WTC11 (cell line): ENCODE data around the gene AGBL4. TPM values are rescaled to one million over a fixed set of nuclear protein-coding genes. Genes with fewer than 3 reads are reported as not detected.

Source experiments
- ATAC-seq: fragments of 200-7000 bp; cut with Tn5 transposase; 2 replicates; pipeline ENCODE4 v1.10.0; 2021; ENCODE audit warnings: mild to moderate bottlenecking, moderate library complexity
- CTCF ChIA-PET: fragments of 300-600 bp; sonication (Branson Sonifier 250); formaldehyde crosslinking; loops from one replicate; lab custom pipeline; 2021; ENCODE audit warnings: antibody characterized with exemption; lab: Charles Lee
- POLR2A ChIA-PET: fragments of 350-600 bp; sonication (Branson Sonifier 250); formaldehyde crosslinking; loops from one replicate; lab custom pipeline; 2021; ENCODE audit warnings: antibody characterized with exemption; lab: Charles Lee
- DNase-seq: peaks from one replicate; pipeline ENCODE4 v3.0.0; 2021; ENCODE audit warnings: low spot score
- H3K27ac Mint-ChIP-seq: 2 replicates; pipeline ENCODE4 v1.8.0; 2021; ENCODE audit warnings: mixed read lengths
- H3K27me3 Mint-ChIP-seq: 2 replicates; pipeline ENCODE4 v1.8.0; 2021; ENCODE audit warnings: low read depth, mild to moderate bottlenecking, moderate library complexity, mixed read lengths
- H3K36me3 Mint-ChIP-seq: 2 replicates; pipeline ENCODE4 v1.8.0; 2021; ENCODE audit warnings: mixed read lengths
- H3K4me1 Mint-ChIP-seq: 2 replicates; pipeline ENCODE4 v1.8.0; 2022; ENCODE audit warnings: mixed read lengths
- H3K4me3 Mint-ChIP-seq: 2 replicates; pipeline ENCODE4 v1.8.0; 2021; ENCODE audit warnings: mild to moderate bottlenecking, moderate library complexity, mixed read lengths
- H3K9me3 Mint-ChIP-seq: 2 replicates; pipeline ENCODE4 v1.8.0; 2021; ENCODE audit warnings: mixed read lengths
- ARID4B ChIP-seq: sonication (generic); formaldehyde crosslinking; IDR thresholded peaks from 2 replicates; pipeline ENCODE4 v1.8.0; 2023; ENCODE audit warnings: missing genetic modification reagents, mild to moderate bottlenecking, borderline replicate concordance
- E2F1 ChIP-seq: sonication (generic); formaldehyde crosslinking; IDR thresholded peaks from 2 replicates; pipeline ENCODE4 v1.8.0; 2022; ENCODE audit warnings: mild to moderate bottlenecking, missing genetic modification reagents
- ELF4 ChIP-seq: sonication (generic); formaldehyde crosslinking; IDR thresholded peaks from 2 replicates; pipeline ENCODE4 v1.8.1; 2022; ENCODE audit warnings: low read depth, mild to moderate bottlenecking, moderate library complexity, missing genetic modification reagents
- GABPB1 ChIP-seq: sonication (generic); formaldehyde crosslinking; IDR thresholded peaks from 2 replicates; pipeline ENCODE4 v1.8.1; 2023; ENCODE audit warnings: mild to moderate bottlenecking, missing genetic modification reagents
- GRHL2 ChIP-seq: fragments of 250-450 bp; sonication (Bioruptor Pico); IDR thresholded peaks from 2 replicates; pipeline ENCODE4 v1.8.0; 2022; ENCODE audit warnings: mild to moderate bottlenecking, moderate library complexity; ENCODE audit not compliant: insufficient replicate concordance, severe bottlenecking
- HMGA2 ChIP-seq: fragments of 250-450 bp; sonication (Bioruptor Pico); IDR thresholded peaks from 2 replicates; pipeline ENCODE4 v1.4.0; 2021; ENCODE audit warnings: mild to moderate bottlenecking, moderate library complexity
- HMGXB4 ChIP-seq: sonication (generic); formaldehyde crosslinking; IDR thresholded peaks from 2 replicates; pipeline ENCODE4 v1.8.1; 2023; ENCODE audit warnings: mild to moderate bottlenecking, moderate library complexity, missing genetic modification reagents
- JAZF1 ChIP-seq: fragments of 250-450 bp; sonication (Bioruptor Pico); IDR thresholded peaks from 2 replicates; pipeline ENCODE4 v1.9.0; 2021; ENCODE audit warnings: moderate library complexity, mild to moderate bottlenecking, inconsistent platforms
- MXD4 ChIP-seq: fragments of 250-450 bp; sonication (Bioruptor Pico); IDR thresholded peaks from 2 replicates; pipeline ENCODE4 v1.8.0; 2021; ENCODE audit warnings: mild to moderate bottlenecking, moderate library complexity, borderline replicate concordance
- NR2C2 ChIP-seq: sonication (generic); formaldehyde crosslinking; IDR thresholded peaks from 2 replicates; pipeline ENCODE4 v1.8.0; 2022; ENCODE audit warnings: mild to moderate bottlenecking, missing genetic modification reagents
- PRRX2 ChIP-seq: fragments of 250-450 bp; sonication (Bioruptor Pico); IDR thresholded peaks from 2 replicates; pipeline ENCODE4 v1.8.0; 2021; ENCODE audit warnings: mild to moderate bottlenecking
- RELA ChIP-seq: sonication (generic); formaldehyde crosslinking; IDR thresholded peaks from 2 replicates; pipeline ENCODE4 v1.8.1; 2022; ENCODE audit warnings: missing genetic modification reagents, mild to moderate bottlenecking, borderline replicate concordance
- RORB ChIP-seq: fragments of 250-450 bp; sonication (Bioruptor Pico); IDR thresholded peaks from 2 replicates; pipeline ENCODE4 v1.9.0; 2021; ENCODE audit warnings: mild to moderate bottlenecking
- SMAD4 ChIP-seq: sonication (generic); formaldehyde crosslinking; IDR thresholded peaks from 2 replicates; pipeline ENCODE4 v1.8.0; 2022; ENCODE audit warnings: mild to moderate bottlenecking, missing genetic modification reagents
- STAT6 ChIP-seq: sonication (generic); formaldehyde crosslinking; conservative IDR thresholded peaks from 2 replicates; pipeline ENCODE4 v1.8.1; 2023; ENCODE audit warnings: mild to moderate bottlenecking, low read depth, missing genetic modification reagents, moderate library complexity
- TCF7 ChIP-seq: sonication (generic); formaldehyde crosslinking; IDR thresholded peaks from 2 replicates; pipeline ENCODE4 v1.8.0; 2022; ENCODE audit warnings: mild to moderate bottlenecking, low read depth, missing genetic modification reagents, moderate library complexity
- ZNF396 ChIP-seq: fragments of 250-450 bp; sonication (Bioruptor Pico); IDR thresholded peaks from 2 replicates; pipeline ENCODE4 v1.8.0; 2021; ENCODE audit warnings: mild to moderate bottlenecking, moderate library complexity, borderline replicate concordance
- ZNF425 ChIP-seq: fragments of 250-450 bp; sonication (Bioruptor Pico); conservative IDR thresholded peaks from 2 replicates; pipeline ENCODE4 v1.9.0; 2021; ENCODE audit warnings: mild to moderate bottlenecking
- total RNA-seq: library from RNA; stranded (reverse); gene quantifications from 3 replicates; pipeline ENCODE4 v1.2.3, GENCODE V29; 2021

Gene AGBL4
- total RNA-seq, 1 experiment from 2014 or later: 0.87 TPM

GRCh38 chr1:49163031-49163430 is 860.7 kb downstream of the AGBL4 start:
- DNase-seq (no peak), ATAC-seq (no peak)
- ChIA-PET CTCF (no interaction called here), POLR2A (no interaction called here)
- Mint-ChIP-seq H3K4me1 (peaks cover 9% of the 10 kb centered on the region), H3K9me3 (peaks cover 14% of the 10 kb centered on the region), H3K27ac (no peak overlapping the region), H3K36me3 (no peaks in the 10 kb centered on the region), H3K27me3 (no peaks in the 10 kb centered on the region; the same call in 1 of the 2 replicates), H3K4me3 (no peak overlapping the region)
- TF ChIP-seq JAZF1 (CRISPR knock-in tag) (no peak), NR2C2 (no peak), MXD4 (no peak), ELF4 (CRISPR knock-in tag) (no peak), HMGA2 (no peak), ZNF396 (CRISPR knock-in tag) (no peak), GABPB1 (CRISPR knock-in tag) (no peak), STAT6 (CRISPR knock-in tag) (no peak), RELA (CRISPR knock-in tag) (no peak)

GRCh38 chr1:49160677-49161076 is 863.1 kb downstream of the AGBL4 start:
- H3K27me3 Mint-ChIP-seq: no peaks in the 10 kb centered on the region
- ATAC-seq: 0 out of 2 replicates have a peak, but pooled peaks have one; percentile 18
- no peak overlapping the region for H3K27ac Mint-ChIP-seq
- H3K9me3 Mint-ChIP-seq: peaks cover 30% of the 10 kb centered on the region
- no peaks in the 10 kb centered on the region for H3K36me3 Mint-ChIP-seq
- POLR2A ChIA-PET: no interaction called here
- CTCF ChIA-PET: no interaction called here
- DNase-seq: peak; percentile 10
- peaks cover 9% of the 10 kb centered on the region for H3K4me1 Mint-ChIP-seq
- no peak overlapping the region for H3K4me3 Mint-ChIP-seq
- no peak for TF ChIP-seq HMGXB4 (CRISPR knock-in tag)
- TF ChIP-seq ELF4 (CRISPR knock-in tag): no peak
- TF ChIP-seq GRHL2: no peak
- no peak for TF ChIP-seq ARID4B (CRISPR knock-in tag)
- no peak for TF ChIP-seq TCF7 (CRISPR knock-in tag)
- no peak for TF ChIP-seq E2F1
- TF ChIP-seq ZNF425: no peak
- no peak for TF ChIP-seq SMAD4 (CRISPR knock-in tag)
- TF ChIP-seq STAT6 (CRISPR knock-in tag): no peak
- TF ChIP-seq PRRX2 (CRISPR knock-in tag): no peak
- TF ChIP-seq RORB: no peak
